Spleen (tissue), 7 donors: ENCODE measurements around the gene RNF111.

ENCODE experiments used
- POLR2A ChIP-seq, 3 donors: fragments of 450-650 bp; IDR thresholded peaks; one replicate each; pipeline ENCODE4 v1.5.1; 2017; ENCODE audit warnings: antibody characterized with exemption in 3 of 3, mild to moderate bottlenecking in 1 of 3
- TF ChIP-seq, protein P1 (sequence below), 11 experiments: fragments of 200-600 bp in 7 of 11; fragments of 450-650 bp in 4 of 11; sonication (generic) in 4 of 11; IDR thresholded peaks in 8 of 11; conservative IDR thresholded peaks in 3 of 11; 1 replicate in 7 of 11; 2 replicates in 4 of 11; pipeline versions ENCODE4 v1.4.0 to v1.8.0; 2016 to 2021; ENCODE audit warnings: antibody characterized with exemption in 11 of 11, inconsistent platforms in 4 of 11, mild to moderate bottlenecking in 1 of 11
- donor health status: DM: no; HTN: no; CAD: no; lungs with moderate emphysema.
- donor health status: DM: no; HTN: no; CAD: no.
- donor health status: DM: no; HTN: no; CAD: no.

DNA sequence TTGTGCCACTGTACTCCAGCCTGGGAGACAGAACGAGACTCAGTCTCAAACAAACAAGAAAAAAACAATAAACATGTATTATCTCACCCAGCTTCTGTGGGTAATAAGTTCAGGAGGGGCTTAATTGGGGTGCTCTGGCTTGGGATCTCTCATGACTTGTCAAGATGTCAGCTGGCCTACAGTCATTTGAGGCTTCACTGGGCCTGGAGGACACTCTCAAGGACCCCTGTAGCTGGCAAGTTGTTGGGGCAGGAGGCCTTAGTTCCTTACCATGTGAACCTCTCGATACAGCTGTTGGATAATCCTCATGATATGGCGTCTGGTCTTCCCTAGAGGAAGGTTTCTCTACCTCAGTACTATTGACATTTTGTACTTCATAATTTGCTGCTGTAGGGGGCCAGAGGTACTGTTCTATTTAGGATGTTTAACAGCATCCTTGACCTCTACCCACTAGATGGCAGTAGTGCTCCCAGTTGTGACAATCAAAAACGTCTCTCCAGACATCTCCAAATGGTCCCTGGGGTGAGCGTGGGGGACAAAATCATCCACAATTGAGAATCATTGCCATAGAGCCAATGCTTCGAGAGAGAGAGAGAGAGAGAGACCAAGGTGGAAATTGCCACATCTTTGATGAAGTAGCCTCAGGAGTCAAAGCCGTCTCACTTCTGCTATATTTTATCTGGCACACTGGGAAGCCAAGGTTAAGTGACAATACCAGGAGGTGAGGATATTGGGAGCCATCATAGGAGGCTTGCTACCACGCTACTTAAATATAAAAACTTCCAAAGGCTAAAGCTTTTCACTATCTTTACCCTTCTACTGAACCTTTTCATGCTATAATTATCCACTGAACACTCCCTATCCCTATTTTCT is 30.1 kb upstream of the RNF111 start:
- TF ChIP-seq, protein P1, sequence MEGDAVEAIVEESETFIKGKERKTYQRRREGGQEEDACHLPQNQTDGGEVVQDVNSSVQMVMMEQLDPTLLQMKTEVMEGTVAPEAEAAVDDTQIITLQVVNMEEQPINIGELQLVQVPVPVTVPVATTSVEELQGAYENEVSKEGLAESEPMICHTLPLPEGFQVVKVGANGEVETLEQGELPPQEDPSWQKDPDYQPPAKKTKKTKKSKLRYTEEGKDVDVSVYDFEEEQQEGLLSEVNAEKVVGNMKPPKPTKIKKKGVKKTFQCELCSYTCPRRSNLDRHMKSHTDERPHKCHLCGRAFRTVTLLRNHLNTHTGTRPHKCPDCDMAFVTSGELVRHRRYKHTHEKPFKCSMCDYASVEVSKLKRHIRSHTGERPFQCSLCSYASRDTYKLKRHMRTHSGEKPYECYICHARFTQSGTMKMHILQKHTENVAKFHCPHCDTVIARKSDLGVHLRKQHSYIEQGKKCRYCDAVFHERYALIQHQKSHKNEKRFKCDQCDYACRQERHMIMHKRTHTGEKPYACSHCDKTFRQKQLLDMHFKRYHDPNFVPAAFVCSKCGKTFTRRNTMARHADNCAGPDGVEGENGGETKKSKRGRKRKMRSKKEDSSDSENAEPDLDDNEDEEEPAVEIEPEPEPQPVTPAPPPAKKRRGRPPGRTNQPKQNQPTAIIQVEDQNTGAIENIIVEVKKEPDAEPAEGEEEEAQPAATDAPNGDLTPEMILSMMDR (IDR thresholded peaks at IDR 0.05 in 8 of 11, conservative IDR thresholded peaks at IDR 0.05 in 3 of 11) = peak; percentile 53 to 84 (median 75)
- TF ChIP-seq POLR2A (IDR thresholded peaks at IDR 0.05) = no peak
